ENCODE data around the gene CALN1. TPM values are rescaled to one million over a fixed set of nuclear protein-coding genes. Genes with fewer than 3 reads are reported as not detected.

CALN1 gene
- total and polyA plus RNA-seq, 2 of the 8 experiments (the other 6 are each of a cell fraction or from before 2014, with no cell fraction given): 6.4 to 15.2 TPM

- no peak overlapping the region for H2BK12ac ChIP-seq (ENCODE audit: low read depth, low read length)
- H4K20me1 ChIP-seq (replicated peaks in 1 of 2; ENCODE audit: control insufficient read depth in 1 of 2, insufficient read depth in 2 of 2, low read length in 2 of 2): peaks cover 0 to 3% of the 10 kb centered on the region in 2 experiments
- no peaks in the 10 kb centered on the region for H3K79me2 ChIP-seq (ENCODE audit: control insufficient read depth in 1 of 2, insufficient read depth in 2 of 2, low read length in 2 of 2)
- no peak overlapping the region for H3K56ac ChIP-seq (replicated peaks; ENCODE audit: insufficient read length, low read depth, low read length)
- no peaks in the 10 kb centered on the region for H3K79me1 ChIP-seq (ENCODE audit: low read depth, low read length)
- CTCF ChIA-PET (ENCODE audit: partially characterized antibody): interaction anchor here (0.6 kb wide), 1 partner anchor 157 kb away, joined by 3 read pairs; no protein-coding TSS in a partner anchor
- no peak overlapping the region for H3K23ac ChIP-seq (ENCODE audit: insufficient read length)
- H2AK5ac ChIP-seq (ENCODE audit: low read depth, low read length): peak overlapping the region; percentile 1; the same call in 1 of the 2 replicates
- H4K8ac ChIP-seq (ENCODE audit: extremely low read depth, insufficient read depth, low read length): no peak overlapping the region
- H2BK15ac ChIP-seq (ENCODE audit: low read length): 0 out of 2 replicates have a peak overlapping the region, but pooled peaks have one; percentile 54
- H3K14ac ChIP-seq (ENCODE audit: insufficient read length): no peak overlapping the region
- H2AFZ ChIP-seq (ENCODE audit: low read length): no peak overlapping the region
- no peak overlapping the region for H3K4me3 ChIP-seq (ENCODE audit: extremely low read depth in 1 of 4, insufficient read depth in 2 of 4, low read depth in 3 of 4, low read length in 4 of 4)
- POLR2A ChIA-PET (ENCODE audit: partially characterized antibody): no interaction called here
- H3K36me3 ChIP-seq (ENCODE audit: control insufficient read depth in 2 of 4, insufficient read depth in 4 of 4, low read length in 3 of 4): no peaks in the 10 kb centered on the region
- no peak overlapping the region for H3K27ac ChIP-seq (ENCODE audit: low read depth, low read length)
- H3K27me3 ChIP-seq (replicated peaks in 1 of 4; ENCODE audit: control insufficient read depth in 3 of 4, extremely low read depth in 1 of 4, insufficient read depth in 3 of 4, low read length in 3 of 4): no peaks in the 10 kb centered on the region
- WGBS, 2 experiments (ENCODE audit: extremely low coverage in 1 of 2, insufficient coverage in 1 of 2, insufficient read length in 1 of 2, insufficient replicate concordance in 2 of 2, low coverage in 1 of 2, low lambda C conversion rate in 2 of 2, missing lambda C conversion rate in 1 of 2): 92 to 100% methylated on average over 2 to 6 of the region's 6 CpGs
- no peak overlapping the region for H3K9ac ChIP-seq (replicated peaks in 1 of 4; ENCODE audit: extremely low read depth in 1 of 4, low read depth in 3 of 4, low read length in 3 of 4)
- H3K4me1 ChIP-seq (replicated peaks in 1 of 4; ENCODE audit: control insufficient read depth in 3 of 4, insufficient read depth in 4 of 4, low read length in 3 of 4): no peaks in the 10 kb centered on the region
- no peak overlapping the region for H3K4ac ChIP-seq (replicated peaks; ENCODE audit: insufficient read length, low read depth, low read length)
- H3K18ac ChIP-seq (ENCODE audit: extremely low read depth, low read length): no peak overlapping the region
- no peak overlapping the region for H4K5ac ChIP-seq (ENCODE audit: insufficient read length, low read depth, low read length)
- H4K91ac ChIP-seq (replicated peaks; ENCODE audit: insufficient read length, low read length): no peak overlapping the region
- peaks cover 6% of the 10 kb centered on the region; the same call in 1 of the 2 replicates for H3K23me2 ChIP-seq (ENCODE audit: low read depth, low read length)
- peaks cover 0 to 5% of the 10 kb centered on the region in 2 experiments; a peak in 1 of 4 replicates for H3K9me3 ChIP-seq (ENCODE audit: insufficient read depth in 2 of 2, low read depth in 1 of 2, low read length in 1 of 2)
- no peak overlapping the region for H2BK120ac ChIP-seq (replicated peaks; ENCODE audit: low read depth, low read length)
- H2BK20ac ChIP-seq (ENCODE audit: low read length): no peak overlapping the region
- no peak overlapping the region for H3K4me2 ChIP-seq (ENCODE audit: insufficient read depth in 1 of 2, low read depth in 2 of 2, low read length in 2 of 2)
- peak overlapping the region; percentile 10; the same call in 1 of the 2 replicates for H2BK5ac ChIP-seq (ENCODE audit: low read depth, low read length)
- no peak for FAIRE-seq
- DNase-seq (ENCODE audit: low read depth in 1 of 2, low spot score in 2 of 2): no peak
- TF ChIP-seq E2F6 (IDR thresholded peaks at IDR 0.05): no peak
- no peak for TF ChIP-seq CHD1 (IDR thresholded peaks at IDR 0.05; ENCODE audit: low read depth, low read length)
- TF ChIP-seq NANOG (IDR thresholded peaks at IDR 0.05; ENCODE audit: insufficient read depth, low read depth, low read length, poor library complexity, severe bottlenecking): no peak
- TF ChIP-seq CHD2 (IDR thresholded peaks at IDR 0.05; ENCODE audit: low read length): no peak
- no peak for TF ChIP-seq RNF2 (IDR thresholded peaks at IDR 0.05; ENCODE audit: borderline replicate concordance, low read depth, low read length, missing control alignments, poor library complexity, severe bottlenecking)
- TF ChIP-seq TAF1 (IDR thresholded peaks at IDR 0.05; ENCODE audit: low read depth, low read length): no peak
- no peak for TF ChIP-seq BRCA1 (IDR thresholded peaks at IDR 0.05; ENCODE audit: low read depth, low read length)
- TF ChIP-seq POLR2AphosphoS5 (IDR thresholded peaks at IDR 0.05; ENCODE audit: low read depth, low read length): no peak
- TF ChIP-seq ZNF274 (IDR thresholded peaks at IDR 0.05; ENCODE audit: borderline replicate concordance, extremely low read depth, low read length): no peak
- no peak for TF ChIP-seq HDAC6 (IDR thresholded peaks at IDR 0.05; ENCODE audit: low read depth, low read length)
- TF ChIP-seq SP1 (IDR thresholded peaks at IDR 0.05; ENCODE audit: low read depth, low read length): no peak
- no peak for TF ChIP-seq EGR1 (IDR thresholded peaks at IDR 0.05; ENCODE audit: borderline replicate concordance, low read depth, low read length)
- no peak for TF ChIP-seq ASH2L (IDR thresholded peaks at IDR 0.05; ENCODE audit: low read length)
- TF ChIP-seq PHF8 (conservative IDR thresholded peaks at IDR 0.05; ENCODE audit: low read depth, low read length): no peak
Measured at GRCh38 chr7:72413290-72413689, 1.2 kb upstream of the CALN1 start.

All from H1 (cell line).